HG02588 (cell line): ENCODE data around the gene HIP1.
"Not testable (repeated sequence)": the region's sequence is repeated elsewhere in the genome, so short reads cannot be mapped to it uniquely, and the experiment has no call there.

ENCODE experiments used
- ATAC-seq: cut with Tn5 transposase; IDR thresholded peaks from one replicate; pipeline ENCODE4 v1.9.1; 2021; ENCODE audit warnings: mild to moderate bottlenecking, moderate library complexity; ENCODE audit not compliant: unreplicated experiment

The HIP1 gene

DNA sequence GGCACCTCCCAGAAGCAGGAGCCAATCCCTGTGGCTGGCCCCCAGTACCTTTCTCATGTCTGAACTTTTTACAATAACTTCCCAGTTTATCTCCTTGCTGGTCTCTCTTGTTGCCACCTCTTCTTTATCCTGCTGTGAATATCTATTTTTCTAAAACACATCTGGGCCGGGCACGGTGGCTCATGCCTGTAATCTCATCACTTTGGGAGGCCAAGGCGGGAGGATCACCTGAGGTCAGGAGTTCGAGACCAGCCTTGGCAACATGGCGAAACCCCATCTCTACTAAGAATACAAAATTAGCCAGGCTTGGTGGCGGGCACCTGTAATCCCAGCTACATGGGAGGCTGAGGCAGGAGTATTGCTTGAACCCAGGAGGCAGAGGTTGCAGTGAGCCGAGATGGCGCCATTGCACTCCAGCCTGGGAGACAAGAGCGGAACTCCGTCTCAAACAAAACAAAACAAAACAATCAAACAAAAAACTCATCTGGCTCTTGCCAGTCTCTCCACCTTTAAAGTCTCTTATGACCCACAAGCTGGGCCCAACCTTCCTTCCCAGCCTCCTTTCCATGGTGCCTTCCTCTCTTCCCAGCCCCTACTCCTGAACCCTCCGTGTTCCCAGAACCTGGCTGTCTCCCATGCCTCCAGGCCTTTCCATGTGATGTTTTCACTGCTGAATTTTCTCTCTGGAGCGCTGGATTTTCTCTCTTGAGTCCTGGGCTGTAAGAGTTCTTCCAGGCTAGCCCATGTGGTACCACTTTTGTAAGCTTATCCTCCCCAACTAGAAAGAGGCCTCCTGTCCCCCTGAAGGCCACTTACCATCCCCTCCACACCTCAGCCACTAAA is 51.3 kb downstream of the HIP1 start:
- no peak for ATAC-seq

DNA sequence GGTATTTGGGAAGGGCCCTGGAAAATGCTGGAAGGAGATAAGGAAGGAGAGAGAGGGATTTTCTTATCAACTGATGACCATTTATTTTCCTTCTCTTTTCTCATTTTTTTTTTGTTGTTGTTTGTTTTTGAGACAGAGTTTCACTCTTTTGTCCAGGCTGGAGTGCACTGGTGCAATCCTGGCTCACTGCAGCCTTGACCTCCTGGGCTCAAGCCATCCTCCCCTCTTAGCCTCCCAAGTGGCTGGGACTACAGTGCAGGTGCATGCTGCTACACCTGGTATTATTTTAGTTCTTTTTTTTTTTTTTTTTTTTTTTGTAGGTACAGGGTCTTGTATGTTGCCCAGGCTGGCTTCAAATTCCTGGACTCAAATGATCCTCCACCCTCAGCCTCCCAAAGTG is 52.2 kb downstream of the HIP1 start:
- no peak for ATAC-seq

- ATAC-seq, result not testable (repeated sequence)
Measured at GRCh38 chr7:75682052-75682451, 56.7 kb downstream of the HIP1 start.

GRCh38 chr7:75679060-75679459 is 59.7 kb downstream of the HIP1 start:
- ATAC-seq, result no peak

- ATAC-seq, result no peak
Measured at GRCh38 chr7:75669579-75669978, 69.2 kb downstream of the HIP1 start.

DNA sequence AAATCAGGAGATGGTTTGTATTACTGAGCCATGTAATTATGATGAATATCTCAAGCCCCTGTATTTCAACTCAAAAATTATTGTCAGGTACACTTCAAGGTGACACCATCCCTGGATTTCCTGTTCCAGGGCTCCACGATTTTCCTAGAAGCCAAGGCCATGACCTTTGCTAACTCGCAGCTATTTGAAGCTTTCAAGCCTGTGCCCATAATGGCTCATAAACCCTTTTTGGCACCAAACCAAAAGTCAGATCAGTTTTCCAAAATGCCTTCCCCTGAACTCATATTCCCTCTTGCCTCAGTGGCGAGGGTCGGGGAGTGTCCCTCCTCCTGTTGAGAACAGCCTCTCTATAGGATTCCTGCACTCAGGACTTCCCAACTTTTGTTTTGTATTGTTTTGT is 70.8 kb downstream of the HIP1 start:
- no peak for ATAC-seq

DNA sequence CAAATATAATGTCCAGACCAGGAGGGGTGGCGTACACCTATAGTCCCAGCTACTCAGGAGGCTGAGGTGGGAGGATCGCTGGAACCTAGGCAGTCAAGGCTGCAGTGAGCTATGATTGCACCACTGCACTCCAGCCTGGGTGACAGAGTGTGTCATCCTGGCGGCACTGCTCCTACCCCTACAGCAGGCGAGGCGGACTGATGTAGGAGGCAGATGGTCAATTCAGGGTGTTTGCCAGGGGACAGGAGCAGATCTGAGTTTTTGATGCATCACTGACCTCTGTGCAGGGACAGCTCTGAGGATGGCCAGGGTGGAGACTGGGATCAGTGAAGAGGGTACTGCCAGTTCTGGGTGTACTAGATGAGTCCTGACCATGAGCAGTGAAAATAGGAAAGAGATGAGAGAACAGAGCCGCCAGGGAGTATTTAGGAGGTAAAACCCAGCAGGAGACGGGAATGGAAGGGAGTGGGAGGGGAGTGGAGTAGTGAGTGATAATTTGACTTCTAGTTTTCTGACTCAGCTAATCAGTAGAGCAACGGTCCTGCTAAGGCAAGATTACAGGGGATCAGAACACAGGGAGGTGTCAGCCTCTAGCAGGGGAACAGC is 75.3 kb downstream of the HIP1 start:
- ATAC-seq, result peak; percentile 45

DNA sequence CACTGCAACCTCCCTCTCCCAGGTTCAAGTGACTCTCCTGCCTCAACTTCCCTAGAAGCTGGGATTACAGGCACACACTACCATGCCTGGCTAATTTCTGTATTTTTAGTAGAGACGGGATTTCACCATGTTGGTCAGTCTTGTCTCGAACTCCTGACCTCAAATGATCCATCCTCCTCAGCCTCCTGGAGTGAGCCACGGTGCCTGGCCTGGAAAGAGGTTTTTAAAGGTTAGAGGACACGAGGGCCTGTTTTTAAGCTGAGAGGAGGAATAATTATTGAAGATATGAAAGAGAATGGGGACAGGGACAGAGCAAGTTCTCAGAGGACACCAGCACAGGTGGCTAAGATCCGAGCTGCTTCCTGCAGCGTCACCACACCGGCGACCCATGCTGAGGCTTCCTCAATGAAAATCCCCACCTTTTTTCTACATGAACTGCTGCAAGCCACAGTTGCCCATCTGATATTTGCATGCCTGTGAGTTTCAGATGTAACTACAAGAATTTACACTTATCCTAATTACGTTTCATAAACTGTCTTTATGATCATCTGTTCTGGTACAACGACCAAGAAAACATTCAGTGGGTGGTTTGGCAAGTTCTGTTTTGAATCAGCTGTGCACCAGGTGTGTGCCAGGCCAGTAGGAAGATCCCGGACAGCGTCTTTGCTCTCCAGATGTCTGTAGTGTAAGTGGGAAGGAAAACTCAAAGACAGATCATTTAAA is 76.0 kb downstream of the HIP1 start:
- peak; percentile 86 for ATAC-seq

DNA sequence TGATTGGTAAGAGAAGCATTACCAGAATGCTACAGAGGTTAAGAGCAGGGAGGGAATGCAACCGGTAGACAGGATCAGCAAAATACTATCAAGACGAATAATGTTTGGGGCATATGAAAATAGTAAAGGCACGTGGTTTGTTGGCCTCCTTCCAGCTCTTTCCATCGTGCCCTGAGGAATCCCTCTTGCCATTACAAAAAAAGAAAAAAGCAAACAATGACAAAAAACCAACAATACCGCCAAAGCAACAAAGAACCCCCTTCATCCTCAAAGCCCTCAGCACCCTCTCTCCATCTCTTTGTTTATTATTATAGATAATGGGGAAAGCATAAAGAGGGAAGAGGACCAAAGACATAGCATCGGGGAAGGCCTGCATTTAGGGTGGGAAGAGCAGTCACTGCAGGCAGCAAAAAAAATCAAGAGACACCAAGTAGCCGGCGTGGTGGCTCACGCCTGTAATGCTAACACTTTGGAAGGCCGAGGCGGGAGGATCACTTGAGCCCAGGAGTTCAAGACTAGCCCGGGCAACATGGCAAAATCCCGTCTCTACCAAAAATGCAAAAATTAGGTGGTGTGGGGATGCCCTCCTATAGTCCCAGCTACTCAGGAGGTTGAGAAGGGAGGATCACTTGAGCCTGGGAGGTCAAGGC is 78.0 kb downstream of the HIP1 start:
- no peak for ATAC-seq

GRCh38 chr7:75658802-75659201 is 79.9 kb downstream of the HIP1 start:
- no peak for ATAC-seq

DNA sequence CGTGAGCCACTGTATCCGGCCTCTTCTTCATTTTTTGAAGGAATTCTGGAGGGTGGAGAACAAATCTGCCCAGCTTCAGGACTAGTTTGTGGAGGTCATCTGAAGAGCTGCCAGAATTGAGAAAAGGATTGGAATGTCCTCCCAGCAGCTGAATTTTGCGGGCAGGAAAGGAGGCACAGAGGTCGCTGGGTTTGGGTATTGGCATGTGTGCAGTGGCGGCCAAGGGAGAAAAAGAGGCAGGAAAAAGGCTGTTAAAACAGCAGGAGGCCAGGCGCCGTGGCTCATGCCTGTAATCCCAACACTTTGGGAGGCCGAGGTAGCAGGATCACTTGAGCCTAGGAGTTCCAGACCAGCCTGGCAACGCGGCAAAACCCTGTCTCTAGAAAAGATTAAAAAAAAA is 80.4 kb downstream of the HIP1 start:
- ATAC-seq, result no peak

DNA sequence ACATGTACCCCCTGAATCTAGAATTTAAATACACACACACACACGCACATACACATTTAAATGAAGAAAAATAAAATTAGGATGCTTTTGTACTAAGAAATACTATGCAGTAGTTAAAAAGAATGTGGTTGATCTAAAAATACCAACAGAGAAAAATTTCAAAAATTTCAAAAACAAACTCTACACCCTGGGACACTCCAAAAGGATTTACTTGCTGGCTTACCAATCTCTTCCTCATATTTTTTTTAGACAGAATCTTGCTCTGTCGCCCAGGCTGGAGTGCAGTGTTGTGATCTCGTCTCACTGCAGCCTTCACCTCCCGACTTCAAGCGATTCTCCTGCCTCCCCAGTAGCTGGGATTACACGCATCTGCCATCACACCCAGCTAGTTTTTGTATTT is 80.9 kb downstream of the HIP1 start:
- ATAC-seq, result no peak

DNA sequence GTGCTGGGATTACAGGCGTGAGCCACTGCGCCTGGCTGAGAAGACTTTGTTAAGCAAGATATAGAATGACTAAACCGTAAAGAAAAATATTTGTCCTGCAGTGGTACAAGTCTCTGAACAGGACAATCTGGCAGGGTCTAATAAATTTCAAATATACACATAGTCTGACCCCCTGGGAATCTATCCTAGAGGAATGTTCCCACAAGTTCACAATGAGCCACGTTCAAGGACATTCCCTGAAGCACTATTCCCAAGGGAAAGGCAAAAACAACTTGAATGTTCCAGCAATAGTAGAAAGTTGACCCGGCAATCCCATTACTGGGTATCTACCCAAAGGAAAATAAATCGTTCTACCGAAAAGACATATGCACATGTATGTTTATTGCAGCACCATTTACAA is 82.0 kb downstream of the HIP1 start:
- ATAC-seq, result no peak

- no peak for ATAC-seq
Measured at GRCh38 chr7:75655536-75655935, 83.2 kb downstream of the HIP1 start.

DNA sequence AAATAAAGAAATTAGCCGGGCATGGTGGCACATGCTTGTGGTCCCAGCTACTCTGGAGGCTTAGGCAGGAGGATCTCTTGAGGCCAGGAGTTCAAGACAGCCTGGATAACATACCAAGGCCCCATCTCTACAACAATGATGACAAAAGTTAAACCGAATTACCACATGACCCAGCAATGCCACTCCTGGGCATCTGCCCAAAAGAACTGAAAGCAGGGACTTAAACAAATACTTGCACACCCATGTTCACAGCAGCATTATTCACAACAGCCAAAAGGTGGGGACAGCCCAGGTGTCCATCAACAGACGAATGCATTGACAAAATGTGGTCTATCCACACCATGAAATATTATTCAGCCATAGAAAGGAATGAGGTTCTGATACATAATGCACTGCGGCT is 83.9 kb downstream of the HIP1 start:
- ATAC-seq, result no peak

GRCh38 chr7:75653651-75654050 is 85.1 kb downstream of the HIP1 start:
- no peak for ATAC-seq

GRCh38 chr7:75652788-75653187 is 86.0 kb downstream of the HIP1 start:
- ATAC-seq, result no peak

GRCh38 chr7:75650681-75651080 is 88.1 kb downstream of the HIP1 start:
- no peak for ATAC-seq

DNA sequence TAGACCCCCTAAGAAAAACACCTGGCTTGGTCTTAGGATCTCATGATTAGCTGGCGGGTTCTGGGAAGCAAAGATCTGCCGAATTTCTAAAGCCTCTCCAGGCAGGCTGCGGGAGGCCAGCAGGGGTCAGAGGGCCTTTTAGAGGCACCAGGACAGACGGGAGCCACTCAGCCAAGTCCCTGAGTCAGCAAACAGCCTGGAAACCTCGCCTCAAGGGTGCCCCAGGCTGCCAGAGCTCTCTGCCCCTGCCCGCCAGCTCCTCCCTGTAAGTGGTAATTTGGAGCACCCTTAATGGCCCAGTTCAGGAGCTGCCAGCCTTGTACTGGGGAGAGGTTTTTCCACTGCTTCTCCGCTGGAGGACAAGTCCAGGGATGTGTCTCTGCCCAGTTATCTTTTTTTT is 88.7 kb downstream of the HIP1 start:
- no peak for ATAC-seq

- ATAC-seq, result no peak
Measured at GRCh38 chr7:75649462-75649861, 89.3 kb downstream of the HIP1 start.

- ATAC-seq, result no peak
Measured at GRCh38 chr7:75647709-75648438, 90.9 kb downstream of the HIP1 start.
